Left ventricle myocardium inferior (tissue), 1 donor: ENCODE data around the gene TRIO. TPM values are rescaled to one million over a fixed set of nuclear protein-coding genes. Genes with fewer than 3 reads are reported as not detected.

Source experiments
- DNase-seq: peaks from one replicate; pipeline ENCODE4 v3.0.0-alpha.2; 2020
- H3K27ac ChIP-seq: fragments of 200-600 bp; replicated peaks from 2 replicates; pipeline ENCODE4 v1.8.0; 2021
- H3K27me3 ChIP-seq: fragments of 200-600 bp; 2 replicates; pipeline ENCODE4 v1.8.0; 2021; ENCODE audit warnings: low read depth
- H3K36me3 ChIP-seq: fragments of 200-600 bp; 2 replicates; pipeline ENCODE4 v1.8.0; 2021
- H3K4me1 ChIP-seq: fragments of 200-600 bp; 2 replicates; pipeline ENCODE4 v1.8.0; 2021
- H3K4me3 ChIP-seq: fragments of 200-600 bp; 2 replicates; pipeline ENCODE4 v1.8.0; 2021; ENCODE audit warnings: mild to moderate bottlenecking, moderate library complexity
- H3K9me3 ChIP-seq: fragments of 200-600 bp; replicated peaks from 2 replicates; pipeline ENCODE4 v1.8.0; 2021
- CTCF ChIP-seq: fragments of 200-600 bp; IDR thresholded peaks from 2 replicates; pipeline ENCODE4 v1.8.0; 2021; ENCODE audit warnings: antibody characterized with exemption, mild to moderate bottlenecking, borderline replicate concordance
- intact Hi-C: fragments of 100-400 bp; cut with micrococcal nuclease; formaldehyde crosslinking; loops from one replicate; pipeline ENCODE4 v1.11.0; 2022
- total RNA-seq: library from RNA; stranded (reverse); fragmentation: NEBNext Ultra II Directional; extraction: Animal tissue kit (Norgen Biotek cat#: 25700); gene quantifications from one replicate; pipeline ENCODE4 v1.2.1, GENCODE V29; 2021
- donor health status: DM: no; HTN: yes; CAD: no; lungs with severe emphysema.

TRIO gene
- total RNA-seq, 1 donor from 2014 or later: 52.8 TPM

- Histone ChIP-seq H3K27ac (no peak overlapping the region), H3K27me3 (no peaks in the 10 kb centered on the region), H3K4me1 (peaks cover 2% of the 10 kb centered on the region), H3K4me3 (no peak overlapping the region), H3K9me3 (no peaks in the 10 kb centered on the region), H3K36me3 (peaks cover 11% of the 10 kb centered on the region)
- DNase-seq: no peak
- TF ChIP-seq CTCF: no peak
- intact Hi-C loops: no loop called here
Measured at GRCh38 chr5:14348142-14348541, 205.0 kb downstream of the TRIO start.

- Histone ChIP-seq H3K27ac (no peak overlapping the region), H3K4me1 (peaks cover 7% of the 10 kb centered on the region), H3K9me3 (no peaks in the 10 kb centered on the region), H3K27me3 (no peaks in the 10 kb centered on the region), H3K4me3 (no peak overlapping the region), H3K36me3 (peaks cover 4% of the 10 kb centered on the region)
- no peak for DNase-seq
- intact Hi-C loops: no loop called here
- TF ChIP-seq CTCF: no peak
Measured at GRCh38 chr5:14349029-14349428, 205.9 kb downstream of the TRIO start.

- no peak overlapping the region for H3K4me3 ChIP-seq
- H3K36me3 ChIP-seq: peaks cover 4% of the 10 kb centered on the region
- H3K4me1 ChIP-seq: peaks cover 19% of the 10 kb centered on the region
- H3K27me3 ChIP-seq: no peaks in the 10 kb centered on the region
- no peaks in the 10 kb centered on the region for H3K9me3 ChIP-seq
- TF ChIP-seq CTCF: no peak
- intact Hi-C loops: no loop called here
- H3K27ac ChIP-seq: no peak overlapping the region
- no peak for DNase-seq
Measured at GRCh38 chr5:14351086-14351661, 208.0 kb downstream of the TRIO start.

GRCh38 chr5:14351845-14352712 is 208.9 kb downstream of the TRIO start:
- H3K36me3 ChIP-seq: no peaks in the 10 kb centered on the region

More at GRCh38 chr5:14351845-14352712, 208.9 kb downstream of the TRIO start:
- no peak overlapping the region for H3K4me3 ChIP-seq
- peak; percentile 98 for TF ChIP-seq CTCF
- H3K27ac ChIP-seq: no peak overlapping the region
- no peaks in the 10 kb centered on the region for H3K9me3 ChIP-seq
- H3K4me1 ChIP-seq: peaks cover 28% of the 10 kb centered on the region
- peak; percentile 66 for DNase-seq
- no peaks in the 10 kb centered on the region for H3K27me3 ChIP-seq
- intact Hi-C loops: no loop called here
